BE2C (cell line): ENCODE measurements around the gene FICD.

Experiments
- DNase-seq: peaks from one replicate; pipeline ENCODE4 v3.0.0-alpha.2; 2020
- H3K27me3 ChIP-seq: fragments of 250-450 bp; sonication (Bioruptor Pico); 2 replicates; pipeline ENCODE4 v1.5.1; 2020; ENCODE audit warnings: mild to moderate bottlenecking
- H3K36me3 ChIP-seq: fragments of 250-450 bp; sonication (Bioruptor Pico); 2 replicates; pipeline ENCODE4 v1.5.1; 2020; ENCODE audit warnings: mild to moderate bottlenecking
- H3K4me1 ChIP-seq: fragments of 250-450 bp; sonication (Bioruptor Pico); 2 replicates; pipeline ENCODE4 v1.5.1; 2020
- H3K4me3 ChIP-seq: 2 replicates; pipeline ENCODE4 v1.5.1; 2011; ENCODE audit warnings: low read depth, low read length
- H3K9me3 ChIP-seq: fragments of 250-450 bp; sonication (Bioruptor Pico); 2 replicates; pipeline ENCODE4 v1.5.1; 2020
- TF ChIP-seq, protein P1 (sequence below): IDR thresholded peaks from 2 replicates; pipeline ENCODE4 v1.5.1; 2012; ENCODE audit warnings: mild to moderate bottlenecking, low read depth, low read length

The FICD gene

DNA sequence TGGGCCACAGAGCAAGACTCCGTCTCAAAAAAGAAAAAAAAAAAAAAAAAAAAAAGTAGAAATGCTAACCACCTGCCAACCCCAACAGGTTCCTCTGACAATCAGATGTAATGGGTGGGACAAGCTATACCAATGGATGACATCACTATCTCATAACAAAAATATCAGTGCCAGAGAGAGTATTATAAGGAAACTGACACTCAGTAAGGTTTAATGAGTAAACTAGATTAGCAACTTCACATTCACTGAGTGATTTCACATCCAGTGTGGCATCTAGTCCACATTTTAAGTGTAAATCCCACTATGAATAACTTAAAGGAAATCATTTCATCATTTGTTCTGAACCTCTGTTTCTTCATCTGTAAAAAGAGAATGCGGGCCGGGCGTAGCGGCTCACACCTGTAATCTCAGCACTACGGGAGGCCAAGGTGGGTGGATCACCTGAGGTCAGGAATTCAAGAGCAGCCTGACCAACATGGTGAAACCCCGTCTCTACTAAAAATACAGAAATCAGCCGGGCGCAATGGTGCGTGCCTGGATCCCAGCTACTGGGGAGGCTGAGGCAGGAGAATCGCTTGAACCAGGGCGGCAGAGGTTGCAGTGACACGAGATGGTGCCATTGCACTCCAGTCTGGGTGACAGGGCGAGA, 44.1 kb downstream of the FICD start:
- H3K4me3 ChIP-seq, result peak overlapping the region; percentile 85; the same call in 1 of the 2 replicates
- H3K27me3 ChIP-seq, result no peaks in the 10 kb centered on the region
- no peak for DNase-seq
- TF ChIP-seq, protein P1, sequence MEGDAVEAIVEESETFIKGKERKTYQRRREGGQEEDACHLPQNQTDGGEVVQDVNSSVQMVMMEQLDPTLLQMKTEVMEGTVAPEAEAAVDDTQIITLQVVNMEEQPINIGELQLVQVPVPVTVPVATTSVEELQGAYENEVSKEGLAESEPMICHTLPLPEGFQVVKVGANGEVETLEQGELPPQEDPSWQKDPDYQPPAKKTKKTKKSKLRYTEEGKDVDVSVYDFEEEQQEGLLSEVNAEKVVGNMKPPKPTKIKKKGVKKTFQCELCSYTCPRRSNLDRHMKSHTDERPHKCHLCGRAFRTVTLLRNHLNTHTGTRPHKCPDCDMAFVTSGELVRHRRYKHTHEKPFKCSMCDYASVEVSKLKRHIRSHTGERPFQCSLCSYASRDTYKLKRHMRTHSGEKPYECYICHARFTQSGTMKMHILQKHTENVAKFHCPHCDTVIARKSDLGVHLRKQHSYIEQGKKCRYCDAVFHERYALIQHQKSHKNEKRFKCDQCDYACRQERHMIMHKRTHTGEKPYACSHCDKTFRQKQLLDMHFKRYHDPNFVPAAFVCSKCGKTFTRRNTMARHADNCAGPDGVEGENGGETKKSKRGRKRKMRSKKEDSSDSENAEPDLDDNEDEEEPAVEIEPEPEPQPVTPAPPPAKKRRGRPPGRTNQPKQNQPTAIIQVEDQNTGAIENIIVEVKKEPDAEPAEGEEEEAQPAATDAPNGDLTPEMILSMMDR, result no peak
- H3K4me1 ChIP-seq, result peaks cover 5% of the 10 kb centered on the region
- H3K9me3 ChIP-seq, result no peaks in the 10 kb centered on the region
- peaks cover 27% of the 10 kb centered on the region for H3K36me3 ChIP-seq

DNA sequence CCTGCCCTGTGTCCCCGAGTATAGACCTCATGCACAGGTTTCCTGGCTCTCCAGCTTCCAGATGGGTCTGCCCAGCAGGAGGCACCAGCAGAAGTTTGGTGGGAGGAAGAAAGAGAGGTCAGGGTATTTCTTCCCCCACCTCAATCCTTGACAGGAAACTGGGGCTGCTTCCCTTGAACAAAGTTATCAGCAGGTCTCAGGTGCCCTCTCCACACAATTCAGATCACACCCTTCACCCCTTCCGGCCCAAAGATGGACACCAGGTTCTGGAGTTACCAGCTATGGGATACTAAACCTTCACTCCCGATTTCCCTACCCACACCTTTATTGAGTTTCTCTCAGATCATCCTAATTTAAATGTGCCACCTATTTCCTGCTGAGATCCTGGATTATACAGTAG, 44.7 kb downstream of the FICD start:
- TF ChIP-seq, protein P1, result peak; percentile 18; the same call in 1 of the 2 replicates
- Histone ChIP-seq H3K4me3 (peak overlapping the region; percentile 85), H3K36me3 (peaks cover 31% of the 10 kb centered on the region), H3K9me3 (no peaks in the 10 kb centered on the region), H3K4me1 (peaks cover 11% of the 10 kb centered on the region), H3K27me3 (no peaks in the 10 kb centered on the region)
- no peak for DNase-seq

DNA sequence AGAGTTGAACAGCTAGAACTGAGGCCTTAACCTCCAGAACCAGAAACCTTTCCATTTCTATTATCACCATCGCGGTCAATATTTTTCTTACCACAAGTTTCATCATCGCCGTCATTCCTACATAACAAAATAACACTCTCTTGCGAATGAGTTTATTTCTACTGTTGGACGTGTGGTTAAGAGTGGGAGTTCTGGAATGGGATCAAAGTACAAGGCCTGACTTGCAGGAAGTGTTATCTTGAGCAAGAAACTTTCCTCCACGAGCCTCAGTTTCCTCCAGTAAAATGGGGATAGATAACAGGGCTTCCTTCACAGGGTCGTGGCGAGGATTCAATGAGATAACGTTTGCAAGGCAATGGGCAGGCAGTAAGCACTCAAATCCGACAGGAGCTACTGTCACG, 45.2 kb downstream of the FICD start:
- H3K4me1 ChIP-seq, result peaks cover 16% of the 10 kb centered on the region
- TF ChIP-seq, protein P1, result no peak
- H3K4me3 ChIP-seq, result peak overlapping the region; percentile 85
- no peaks in the 10 kb centered on the region for H3K27me3 ChIP-seq
- H3K36me3 ChIP-seq, result peaks cover 29% of the 10 kb centered on the region
- H3K9me3 ChIP-seq, result no peaks in the 10 kb centered on the region
- DNase-seq, result no peak

DNA sequence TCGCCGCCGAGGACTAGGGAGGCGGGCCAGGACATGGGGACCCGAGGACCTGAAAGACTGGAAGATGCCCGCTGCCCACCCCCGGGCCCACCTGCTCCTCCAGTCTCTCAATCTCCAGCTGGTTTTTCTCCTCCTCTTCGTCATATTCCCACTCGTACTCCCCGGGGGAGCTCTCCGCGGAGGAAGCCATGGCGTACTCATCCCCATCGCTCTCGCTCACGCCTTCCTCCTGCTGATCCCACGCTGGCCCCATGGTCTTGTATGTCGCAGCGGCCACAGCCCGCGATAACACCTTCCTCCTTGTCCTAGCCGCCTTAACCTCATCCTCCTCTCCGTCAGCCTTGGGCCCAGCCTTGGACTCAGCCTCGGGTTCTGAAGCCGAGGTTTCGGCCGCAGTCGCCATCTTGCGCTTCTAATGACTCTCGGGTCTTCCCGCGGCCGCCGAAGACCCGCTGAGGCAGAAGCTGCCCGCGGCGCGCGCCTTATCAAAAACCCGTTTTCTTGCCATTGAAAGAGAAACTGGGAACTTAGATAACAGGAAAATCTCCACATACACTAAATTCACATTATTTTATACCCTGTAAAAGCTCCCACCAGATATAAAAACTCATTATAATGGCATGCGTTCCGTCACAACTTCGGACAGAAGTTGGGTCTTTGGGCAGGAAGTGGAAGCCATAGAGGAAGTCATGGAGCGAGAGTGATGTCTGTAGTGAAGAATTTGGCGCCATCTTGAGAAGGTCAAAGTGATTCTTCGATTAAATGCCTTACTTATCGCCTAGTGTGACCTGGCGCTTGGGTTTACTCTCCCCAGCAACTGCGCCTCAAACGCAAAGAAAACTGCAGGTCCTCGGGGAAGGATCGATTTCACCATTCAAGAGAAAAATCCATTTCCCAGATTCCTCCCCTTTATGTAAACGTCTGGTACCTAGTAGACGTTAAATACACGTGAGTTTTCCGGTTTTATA, 46.0 kb downstream of the FICD start, which contains the start of gene SART3:
TSS of gene SART3 (minus strand) at position 422 of the 968 bp plus-strand sequence. CDS start at position 403, 19 bp downstream.
- Histone ChIP-seq H3K36me3 (peaks cover 29% of the 10 kb centered on the region), H3K9me3 (no peaks in the 10 kb centered on the region), H3K4me1 (peaks cover 23% of the 10 kb centered on the region), H3K27me3 (no peaks in the 10 kb centered on the region), H3K4me3 (peak within 1 kb of the TSS; percentile 85)
- TF ChIP-seq, protein P1, result no peak
- peak; percentile 80 for DNase-seq

DNA sequence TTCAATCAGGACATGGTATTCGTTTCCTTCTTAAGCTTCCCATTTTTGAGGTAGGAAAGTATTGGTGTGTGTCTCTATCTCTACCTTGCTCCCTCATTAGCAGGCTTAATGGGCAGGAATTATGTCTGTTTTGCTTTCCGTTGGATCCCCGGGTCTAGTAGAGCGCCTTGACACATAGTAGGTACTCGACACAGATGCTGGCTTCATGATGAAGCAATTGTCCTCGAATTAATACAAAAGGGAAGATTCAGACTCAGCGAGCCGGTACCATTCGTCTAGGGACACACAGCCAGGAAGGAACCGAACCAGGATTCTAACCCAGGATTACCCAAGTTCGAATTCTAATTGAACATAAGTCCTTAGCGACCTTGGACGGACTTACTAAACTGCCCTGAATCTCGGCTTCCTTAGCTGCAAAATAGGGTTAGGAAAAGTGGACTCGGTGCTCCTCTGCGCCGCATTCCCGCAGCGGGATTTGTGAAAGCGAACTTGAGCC, 46.8 kb downstream of the FICD start:
- H3K27me3 ChIP-seq, result no peaks in the 10 kb centered on the region
- H3K9me3 ChIP-seq, result no peaks in the 10 kb centered on the region
- H3K4me3 ChIP-seq, result peak overlapping the region; percentile 85
- peaks cover 28% of the 10 kb centered on the region for H3K36me3 ChIP-seq
- H3K4me1 ChIP-seq, result peaks cover 31% of the 10 kb centered on the region
- DNase-seq, result no peak
- TF ChIP-seq, protein P1, result no peak
